ENCODE data around the gene TTC39B. TPM values are rescaled to one million over a fixed set of nuclear protein-coding genes. Genes with fewer than 3 reads are reported as not detected.

Gene TTC39B
- total RNA-seq, 2 donors from 2014 or later = 32.4 to 34.2 TPM

DNA sequence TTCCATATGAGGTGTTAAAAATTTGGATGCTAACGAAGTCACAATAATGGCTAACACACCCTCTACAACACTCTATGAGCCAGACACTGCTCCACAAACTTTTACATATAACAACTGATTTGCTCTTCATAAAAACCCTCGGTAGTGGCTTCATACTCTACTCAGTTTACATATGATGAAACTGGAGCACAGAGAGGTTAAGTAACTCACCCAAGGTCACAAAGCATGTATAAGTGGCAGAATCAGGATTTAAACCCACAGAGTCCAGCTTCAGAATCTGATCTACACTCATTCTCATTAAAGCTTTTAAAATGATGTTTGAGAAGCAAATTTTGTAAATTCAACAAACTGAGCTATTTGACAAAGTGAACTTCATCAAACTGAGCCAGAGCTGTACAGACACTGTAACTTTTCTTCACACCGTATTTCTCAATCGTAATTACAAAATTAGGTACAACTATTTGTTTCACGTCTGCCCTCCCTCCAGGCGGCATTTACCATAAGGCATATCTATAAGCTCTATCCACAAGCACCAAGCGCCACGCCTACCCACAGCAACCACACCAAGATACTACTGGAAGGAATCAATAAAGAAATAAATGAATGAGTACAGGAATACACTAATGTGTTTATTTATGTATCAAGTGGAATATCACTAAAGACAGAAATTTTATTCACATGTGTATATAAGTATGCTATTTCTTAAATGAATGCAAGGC lies 24.3 kb downstream of the TTC39B start:
- Mint-ChIP-seq H3K36me3 (peaks cover 8 to 14% of the 10 kb centered on the region in 2 donors), H3K9me3 (peaks cover 3 to 7% of the 10 kb centered on the region in 2 donors), H3K27ac (no peak overlapping the region)
- DNase-seq (ENCODE audit: low spot score in 2 of 2) (no peak), ATAC-seq (no peak)

DNA sequence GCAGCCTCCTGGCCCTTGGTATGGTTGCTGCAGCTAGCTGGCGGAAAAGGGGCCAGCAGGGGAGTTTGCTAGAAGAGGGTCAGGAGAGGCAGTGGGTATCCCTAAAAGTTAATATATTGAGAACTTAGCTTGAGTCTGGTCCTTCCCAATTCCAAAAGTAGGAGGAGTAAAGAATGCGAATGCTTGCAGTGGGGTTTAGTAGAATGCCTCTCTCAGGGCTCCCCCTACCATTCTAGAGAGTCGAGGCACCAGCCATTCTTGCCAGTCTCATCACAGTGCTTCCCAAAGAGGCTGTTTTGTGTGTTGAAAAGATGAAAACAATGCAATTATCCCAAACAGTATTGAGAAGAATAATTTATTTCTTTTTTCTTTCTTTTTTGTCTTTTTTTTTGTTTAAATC lies 26.4 kb downstream of the TTC39B start:
- Mint-ChIP-seq H3K36me3 (peaks cover under 1% of the 10 kb centered on the region in 2 donors), H3K27ac (no peak overlapping the region), H3K9me3 (no peaks in the 10 kb centered on the region)
- DNase-seq (ENCODE audit: low spot score in 2 of 2) (no peak), ATAC-seq (no peak)

GRCh38 chr9:15278839-15279238 lies 28.2 kb downstream of the TTC39B start:
- Mint-ChIP-seq H3K36me3 (no peaks in the 10 kb centered on the region), H3K9me3 (no peaks in the 10 kb centered on the region), H3K27ac (peak overlapping the region in 1 of 2 donors; percentile 65)
- ATAC-seq (no peak), DNase-seq (ENCODE audit: low spot score in 2 of 2) (no peak)

GRCh38 chr9:15278091-15278687 lies 28.8 kb downstream of the TTC39B start:
- DNase-seq (ENCODE audit: low spot score in 2 of 2) = no peak
- ATAC-seq = no peak
- Mint-ChIP-seq H3K36me3 (no peaks in the 10 kb centered on the region), H3K9me3 (no peaks in the 10 kb centered on the region), H3K27ac (no peak overlapping the region)

GRCh38 chr9:15277400-15278090 lies 29.5 kb downstream of the TTC39B start:
- no peaks in the 10 kb centered on the region for H3K9me3 Mint-ChIP-seq
- DNase-seq (ENCODE audit: low spot score in 2 of 2) = no peak
- ATAC-seq = no peak
- H3K36me3 Mint-ChIP-seq = no peaks in the 10 kb centered on the region
- no peak overlapping the region for H3K27ac Mint-ChIP-seq

DNA sequence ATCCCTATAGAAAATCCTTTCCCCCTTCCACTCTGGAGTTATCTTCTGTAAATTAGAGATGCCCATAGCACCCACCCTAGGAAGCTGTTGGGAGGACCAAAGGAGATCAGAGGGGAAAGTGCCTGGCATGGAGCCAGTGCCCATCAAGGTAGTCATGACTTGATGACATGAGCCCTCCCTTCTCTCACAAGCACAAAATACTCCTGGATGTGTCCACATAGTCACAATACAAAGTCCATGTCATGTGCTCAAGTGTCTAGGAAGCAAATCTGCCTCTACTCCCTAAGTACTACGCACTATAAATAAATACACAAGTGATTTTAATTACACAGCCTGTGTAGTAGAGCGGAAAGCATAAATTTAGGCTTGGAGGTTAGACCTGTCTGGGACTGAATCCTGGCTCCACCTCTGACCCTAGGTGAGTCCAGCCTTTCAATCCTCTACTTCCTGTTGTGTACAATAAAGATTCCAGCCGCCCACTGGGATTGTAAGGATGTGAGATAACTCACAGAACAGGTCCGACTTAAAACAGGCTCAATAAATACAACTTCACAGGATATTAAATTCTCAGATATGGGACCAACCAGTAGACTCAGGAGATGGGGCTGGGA lies 30.6 kb downstream of the TTC39B start:
- no peak for ATAC-seq
- no peak overlapping the region for H3K27ac Mint-ChIP-seq
- H3K36me3 Mint-ChIP-seq = peaks cover 0 to 6% of the 10 kb centered on the region in 2 donors
- DNase-seq (ENCODE audit: low spot score in 2 of 2) = no peak
- H3K9me3 Mint-ChIP-seq = no peaks in the 10 kb centered on the region

GRCh38 chr9:15274425-15274824 lies 32.6 kb downstream of the TTC39B start:
- H3K9me3 Mint-ChIP-seq = no peaks in the 10 kb centered on the region
- ATAC-seq = no peak
- H3K36me3 Mint-ChIP-seq = peaks cover 0 to 6% of the 10 kb centered on the region in 2 donors

GRCh38 chr9:15272377-15272928 lies 34.6 kb downstream of the TTC39B start:
- H3K27ac Mint-ChIP-seq = peak overlapping the region in 1 of 2 donors; percentile 6
- DNase-seq (ENCODE audit: low spot score in 2 of 2) (no peak), ATAC-seq (no peak)
- no peaks in the 10 kb centered on the region for H3K9me3 Mint-ChIP-seq
- peaks cover 0 to 6% of the 10 kb centered on the region in 2 donors for H3K36me3 Mint-ChIP-seq

More at GRCh38 chr9:15274425-15274824, 32.6 kb downstream of the TTC39B start:
- H3K27ac Mint-ChIP-seq = no peak overlapping the region
- no peak for DNase-seq (ENCODE audit: low spot score in 2 of 2)

DNA sequence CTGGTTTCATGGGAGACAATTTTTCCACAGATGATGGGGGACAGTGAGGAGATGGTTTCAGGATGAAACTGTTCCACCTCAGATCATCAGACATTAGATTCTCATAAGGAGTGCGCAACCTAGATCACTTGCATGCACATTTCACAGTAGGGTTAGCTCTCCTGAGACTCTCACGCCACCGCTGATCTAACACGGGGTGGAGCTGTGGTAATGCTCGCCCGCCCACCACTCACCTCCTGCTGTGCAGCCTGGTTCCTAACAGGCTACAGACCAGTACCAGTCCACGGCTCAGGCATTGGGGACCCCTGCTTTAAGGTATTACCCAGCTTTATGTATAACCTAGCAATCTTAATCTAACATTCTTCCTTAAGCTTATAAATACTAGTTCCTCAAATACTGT lies 35.6 kb downstream of the TTC39B start:
- H3K36me3 Mint-ChIP-seq = peaks cover 0 to 6% of the 10 kb centered on the region in 2 donors
- DNase-seq (ENCODE audit: low spot score in 2 of 2) (no peak), ATAC-seq (peak in 1 of 2 donors; percentile 26)
- H3K9me3 Mint-ChIP-seq = no peaks in the 10 kb centered on the region
- H3K27ac Mint-ChIP-seq = no peak overlapping the region

DNA sequence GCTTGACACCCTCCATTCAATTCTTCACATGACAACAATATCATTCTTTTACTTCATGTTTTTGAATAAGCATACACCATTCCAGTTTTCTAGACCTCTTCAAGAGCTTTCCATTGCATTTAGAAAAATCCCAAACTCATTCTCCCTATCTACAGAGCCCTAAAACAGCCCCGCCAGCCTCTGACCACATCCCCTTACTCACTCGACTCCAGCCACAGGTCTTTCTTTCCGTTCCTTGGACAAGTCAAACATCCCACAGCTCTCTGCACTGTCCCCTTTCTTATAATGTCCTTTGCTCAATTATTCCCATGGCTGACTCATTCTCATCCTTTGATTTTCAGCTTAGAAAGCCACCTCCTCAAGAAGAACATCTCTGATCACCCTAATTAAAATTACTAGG lies 38.2 kb downstream of the TTC39B start:
- ATAC-seq = peak; percentile 37 to 92
- H3K27ac Mint-ChIP-seq = peak overlapping the region; percentile 40 to 52
- DNase-seq (ENCODE audit: low spot score in 2 of 2) = no peak
- H3K36me3 Mint-ChIP-seq = peaks cover 0 to 6% of the 10 kb centered on the region in 2 donors
- no peaks in the 10 kb centered on the region for H3K9me3 Mint-ChIP-seq

- no peak for DNase-seq (ENCODE audit: low spot score in 2 of 2)
- peak overlapping the region; percentile 40 to 52 for H3K27ac Mint-ChIP-seq
Measured at GRCh38 chr9:15268317-15268716, 38.7 kb downstream of the TTC39B start.

GRCh38 chr9:15264918-15265317 lies 42.1 kb downstream of the TTC39B start:
- ATAC-seq (no peak), DNase-seq (ENCODE audit: low spot score in 2 of 2) (no peak)
- Mint-ChIP-seq H3K9me3 (peaks cover 0 to 4% of the 10 kb centered on the region in 2 donors), H3K27ac (no peak overlapping the region), H3K36me3 (peaks cover 0 to 5% of the 10 kb centered on the region in 2 donors)

More at GRCh38 chr9:15268317-15268716, 38.7 kb downstream of the TTC39B start:
- peak; percentile 48 to 84 for ATAC-seq
- Mint-ChIP-seq H3K36me3 (peaks cover 0 to 6% of the 10 kb centered on the region in 2 donors), H3K9me3 (no peaks in the 10 kb centered on the region)

DNA sequence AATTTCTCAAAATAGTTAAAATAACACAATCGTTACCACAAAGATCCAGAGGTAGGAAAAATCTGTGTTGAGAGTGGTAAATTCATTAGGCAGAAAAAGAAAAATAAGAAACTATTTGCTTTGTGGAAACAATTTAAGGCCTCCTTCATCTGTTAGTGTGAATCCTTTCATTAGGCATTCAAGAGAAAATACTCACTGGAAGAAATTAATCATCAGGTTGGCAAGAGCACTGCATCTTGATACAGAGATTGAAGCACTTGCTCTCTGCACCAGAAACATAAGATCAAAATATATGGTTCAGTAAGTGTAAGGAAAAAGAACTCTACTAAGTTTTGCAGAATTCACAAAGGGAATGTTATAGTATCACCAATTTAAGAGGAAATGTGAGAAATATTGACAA lies 44.4 kb downstream of the TTC39B start:
- no peak for ATAC-seq
- H3K27ac Mint-ChIP-seq = peak overlapping the region in 1 of 2 donors; percentile 9
- peaks cover 5 to 12% of the 10 kb centered on the region in 2 donors for H3K36me3 Mint-ChIP-seq
- peaks cover 0 to 4% of the 10 kb centered on the region in 2 donors for H3K9me3 Mint-ChIP-seq
- DNase-seq (ENCODE audit: low spot score in 2 of 2) = no peak

- no peak overlapping the region for H3K27ac Mint-ChIP-seq
- DNase-seq (ENCODE audit: low spot score in 2 of 2) (no peak), ATAC-seq (no peak)
- H3K36me3 Mint-ChIP-seq = peaks cover 8 to 12% of the 10 kb centered on the region in 2 donors
- peaks cover 0 to 6% of the 10 kb centered on the region in 2 donors for H3K9me3 Mint-ChIP-seq
Measured at GRCh38 chr9:15256426-15256825, 50.6 kb downstream of the TTC39B start.

DNA sequence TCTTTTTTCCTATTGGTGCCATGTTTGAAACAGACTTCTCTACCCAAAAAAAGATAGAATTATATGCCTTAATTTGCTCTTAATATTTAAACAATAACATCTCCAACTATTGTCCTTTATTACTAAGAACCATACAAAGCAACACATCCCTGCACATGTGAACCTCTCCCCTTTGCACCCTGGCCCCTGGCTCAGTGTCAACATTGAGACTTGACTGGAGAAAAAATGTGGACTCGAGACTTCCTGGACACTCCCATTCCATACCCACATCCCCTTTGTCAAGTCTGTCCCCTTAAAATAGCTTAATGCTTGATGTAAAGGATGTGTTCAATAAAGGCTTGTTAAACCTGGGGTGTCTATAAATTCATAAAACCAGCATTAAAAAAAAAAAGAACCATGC lies 53.2 kb downstream of the TTC39B start:
- Mint-ChIP-seq H3K36me3 (peaks cover 7 to 10% of the 10 kb centered on the region in 2 donors), H3K9me3 (peaks cover 0 to 6% of the 10 kb centered on the region in 2 donors), H3K27ac (no peak overlapping the region)
- DNase-seq (ENCODE audit: low spot score in 2 of 2) = no peak
- ATAC-seq = no peak

DNA sequence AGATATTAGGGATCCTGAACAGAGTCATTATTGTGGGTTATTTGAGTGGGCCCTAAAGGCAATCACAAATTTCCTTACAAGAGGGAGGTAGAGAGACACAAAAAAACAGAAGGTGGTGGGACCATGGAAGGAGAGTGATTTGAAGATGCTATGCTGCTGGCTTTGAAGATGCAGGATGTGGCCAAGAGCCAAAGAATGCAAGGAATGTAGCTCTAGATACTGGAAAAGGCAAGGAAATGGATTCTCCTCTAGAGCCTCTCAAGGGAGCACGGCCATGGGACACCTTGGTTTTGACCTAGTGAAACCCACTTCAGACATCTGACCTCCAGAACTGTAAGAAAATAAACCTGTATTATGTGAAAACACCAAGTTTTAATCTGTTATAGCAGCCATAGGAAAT lies 53.8 kb downstream of the TTC39B start:
- no peak for ATAC-seq
- Mint-ChIP-seq H3K27ac (no peak overlapping the region), H3K36me3 (peaks cover 4 to 7% of the 10 kb centered on the region in 2 donors), H3K9me3 (peaks cover 0 to 6% of the 10 kb centered on the region in 2 donors)
- DNase-seq (ENCODE audit: low spot score in 2 of 2) = no peak

Measured in activated naive CD4-positive, alpha-beta T cell treated with anti-CD3 and anti-CD28 coated beads, Interleukin-2, amount 50 U/mL, for 72 hours (primary cell).